Mammary epithelial cell (primary cell): ENCODE results near the gene SLC35E2B.
"Not testable (repeated sequence)": the region's sequence is repeated elsewhere in the genome, so short reads cannot be mapped to it uniquely, and the experiment has no call there.

Experiments
- CTCF ChIP-seq, 2 donors: IDR thresholded peaks in 1 of 2; conservative IDR thresholded peaks in 1 of 2; 2 replicates each; pipeline ENCODE4 v1.5.1; 2011 to 2012; ENCODE audit warnings: inconsistent platforms in 2 of 2, low read length in 2 of 2, mild to moderate bottlenecking in 2 of 2, control low read depth in 1 of 2, low read depth in 1 of 2; ENCODE audit not compliant: insufficient read depth in 1 of 2; ENCODE audit errors: extremely low read depth in 1 of 2
- EZH2 ChIP-seq: IDR thresholded peaks from 2 replicates; pipeline ENCODE4 v1.6.1; 2012; ENCODE audit warnings: low read length, inconsistent platforms, borderline replicate concordance

GRCh38 chr1:1634613-1635012 is 58.0 kb downstream of the SLC35E2B start:
- not testable (repeated sequence) for TF ChIP-seq CTCF (conservative IDR thresholded peaks at IDR 0.05 in 1 of 2, IDR thresholded peaks at IDR 0.05 in 1 of 2; ENCODE audit: extremely low read depth in 1 of 2, insufficient read depth in 1 of 2, low read depth in 1 of 2, low read length in 2 of 2); EZH2
